WTC11 (cell line): Measurements from ENCODE around the gene RGS7. TPM values are rescaled to one million over a fixed set of nuclear protein-coding genes. Genes with fewer than 3 reads are reported as not detected.

ENCODE experiments used
- ATAC-seq: fragments of 200-7000 bp; cut with Tn5 transposase; 2 replicates; pipeline ENCODE4 v1.10.0; 2021; ENCODE audit warnings: mild to moderate bottlenecking, moderate library complexity
- CTCF ChIA-PET: fragments of 300-600 bp; sonication (Branson Sonifier 250); formaldehyde crosslinking; loops from one replicate; lab custom pipeline; 2021; ENCODE audit warnings: antibody characterized with exemption; lab: Charles Lee
- POLR2A ChIA-PET: fragments of 350-600 bp; sonication (Branson Sonifier 250); formaldehyde crosslinking; loops from one replicate; lab custom pipeline; 2021; ENCODE audit warnings: antibody characterized with exemption; lab: Charles Lee
- DNase-seq: peaks from one replicate; pipeline ENCODE4 v3.0.0; 2021; ENCODE audit warnings: low spot score
- H3K27ac Mint-ChIP-seq: 2 replicates; pipeline ENCODE4 v1.8.0; 2021; ENCODE audit warnings: mixed read lengths
- H3K27me3 Mint-ChIP-seq: 2 replicates; pipeline ENCODE4 v1.8.0; 2021; ENCODE audit warnings: low read depth, mild to moderate bottlenecking, moderate library complexity, mixed read lengths
- H3K36me3 Mint-ChIP-seq: 2 replicates; pipeline ENCODE4 v1.8.0; 2021; ENCODE audit warnings: mixed read lengths
- H3K4me1 Mint-ChIP-seq: 2 replicates; pipeline ENCODE4 v1.8.0; 2022; ENCODE audit warnings: mixed read lengths
- H3K4me3 Mint-ChIP-seq: 2 replicates; pipeline ENCODE4 v1.8.0; 2021; ENCODE audit warnings: mild to moderate bottlenecking, moderate library complexity, mixed read lengths
- H3K9me3 Mint-ChIP-seq: 2 replicates; pipeline ENCODE4 v1.8.0; 2021; ENCODE audit warnings: mixed read lengths
- ATF1 ChIP-seq: sonication (generic); formaldehyde crosslinking; IDR thresholded peaks from 2 replicates; pipeline ENCODE4 v1.8.1; 2023; ENCODE audit warnings: mild to moderate bottlenecking, moderate library complexity, missing genetic modification reagents
- FOXP1 ChIP-seq: sonication (generic); formaldehyde crosslinking; IDR thresholded peaks from 2 replicates; pipeline ENCODE4 v1.8.0; 2022; ENCODE audit warnings: missing genetic modification reagents, mild to moderate bottlenecking, moderate library complexity, borderline replicate concordance
- GABPB1 ChIP-seq: sonication (generic); formaldehyde crosslinking; IDR thresholded peaks from 2 replicates; pipeline ENCODE4 v1.8.1; 2023; ENCODE audit warnings: mild to moderate bottlenecking, missing genetic modification reagents
- GRHL2 ChIP-seq: fragments of 250-450 bp; sonication (Bioruptor Pico); IDR thresholded peaks from 2 replicates; pipeline ENCODE4 v1.8.0; 2022; ENCODE audit warnings: mild to moderate bottlenecking, moderate library complexity; ENCODE audit not compliant: insufficient replicate concordance, severe bottlenecking
- GTF2I ChIP-seq: fragments of 250-450 bp; sonication (Bioruptor Pico); conservative IDR thresholded peaks from 2 replicates; pipeline ENCODE4 v1.4.0; 2021; ENCODE audit warnings: mild to moderate bottlenecking
- HMGA2 ChIP-seq: fragments of 250-450 bp; sonication (Bioruptor Pico); IDR thresholded peaks from 2 replicates; pipeline ENCODE4 v1.4.0; 2021; ENCODE audit warnings: mild to moderate bottlenecking, moderate library complexity
- NFE2L1 ChIP-seq: sonication (generic); formaldehyde crosslinking; IDR thresholded peaks from 2 replicates; pipeline ENCODE4 v1.8.1; 2023; ENCODE audit warnings: missing genetic modification reagents
- SP1 ChIP-seq: sonication (generic); formaldehyde crosslinking; conservative IDR thresholded peaks from 2 replicates; pipeline ENCODE4 v1.8.1; 2022; ENCODE audit warnings: missing genetic modification reagents
- ZNF219 ChIP-seq: sonication (generic); formaldehyde crosslinking; IDR thresholded peaks from 2 replicates; pipeline ENCODE4 v1.8.0; 2023; ENCODE audit warnings: missing genetic modification reagents, mild to moderate bottlenecking, borderline replicate concordance
- ZNF317 ChIP-seq: sonication (generic); formaldehyde crosslinking; IDR thresholded peaks from 2 replicates; pipeline ENCODE4 v1.8.1; 2023; ENCODE audit warnings: low read depth, mild to moderate bottlenecking, moderate library complexity, missing genetic modification reagents, borderline replicate concordance
- ZNF416 ChIP-seq: fragments of 250-450 bp; sonication (Bioruptor Pico); IDR thresholded peaks from 2 replicates; pipeline ENCODE4 v1.9.0; 2021; ENCODE audit warnings: mild to moderate bottlenecking, inconsistent platforms
- total RNA-seq: library from RNA; stranded (reverse); gene quantifications from 3 replicates; pipeline ENCODE4 v1.2.3, GENCODE V29; 2021
- TF ChIP-seq, protein P1 (sequence below): sonication (generic); formaldehyde crosslinking; IDR thresholded peaks from 2 replicates; pipeline ENCODE4 v1.8.0; 2023; ENCODE audit warnings: missing genetic modification reagents
- TF ChIP-seq, protein P2 (sequence below): fragments of 250-450 bp; sonication (Bioruptor Pico); IDR thresholded peaks from 2 replicates; pipeline ENCODE4 v1.9.0; 2021; ENCODE audit warnings: mild to moderate bottlenecking, borderline replicate concordance
- TF ChIP-seq, protein P3 (sequence below): fragments of 250-450 bp; sonication (Bioruptor Pico); IDR thresholded peaks from 2 replicates; pipeline ENCODE4 v2.1.2; 2022; ENCODE audit warnings: mild to moderate bottlenecking, moderate library complexity
- TF ChIP-seq, protein P4 (sequence below): fragments of 250-450 bp; sonication (Bioruptor Pico); IDR thresholded peaks from 2 replicates; pipeline ENCODE4 v1.9.0; 2021; ENCODE audit warnings: mild to moderate bottlenecking
- TF ChIP-seq, protein P5 (sequence below): sonication (generic); formaldehyde crosslinking; IDR thresholded peaks from 2 replicates; pipeline ENCODE4 v1.8.0; 2022; ENCODE audit warnings: missing genetic modification reagents
- TF ChIP-seq, protein P6 (sequence below): sonication (generic); formaldehyde crosslinking; IDR thresholded peaks from 2 replicates; pipeline ENCODE4 v1.8.0; 2023; ENCODE audit warnings: mild to moderate bottlenecking, missing genetic modification reagents

The RGS7 gene
- total RNA-seq, 1 experiment from 2014 or later, result 1.2 TPM

DNA sequence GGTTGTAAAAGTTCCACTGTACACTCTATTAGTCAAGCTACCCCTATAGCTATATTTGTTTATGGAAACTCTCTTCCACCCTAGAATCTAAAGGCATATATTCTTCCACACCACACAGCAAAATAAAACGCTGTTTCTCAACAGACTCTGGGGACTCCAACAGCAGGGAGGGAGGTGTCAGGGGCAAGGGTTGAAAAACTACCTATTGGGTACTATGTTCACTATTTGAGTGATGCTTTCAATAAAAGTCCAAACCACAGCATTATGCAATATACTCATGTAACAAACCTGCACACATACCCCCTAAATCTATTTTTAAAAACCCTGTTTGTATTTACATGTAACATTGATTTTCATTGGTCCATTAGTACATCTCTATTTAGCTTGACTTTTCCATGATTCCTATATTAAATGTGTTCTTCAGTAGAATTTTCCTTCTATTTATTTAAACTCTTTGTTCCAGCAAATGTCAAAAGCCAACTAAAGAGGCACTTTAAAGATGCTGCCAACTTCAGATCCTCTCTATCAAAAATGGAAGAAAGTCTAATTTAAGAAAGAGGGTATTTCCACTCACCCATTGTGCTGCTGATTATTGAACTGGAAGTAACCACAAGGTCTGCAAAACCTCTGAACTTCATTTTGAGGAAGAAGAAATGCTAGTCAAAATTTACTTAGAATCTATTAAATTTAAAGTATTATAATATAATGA is 26.2 kb downstream of the RGS7 start:
- no peak for ATAC-seq
- no peaks in the 10 kb centered on the region for H3K36me3 Mint-ChIP-seq
- ChIA-PET POLR2A (no interaction called here), CTCF (no interaction called here)
- H3K27me3 Mint-ChIP-seq, result no peaks in the 10 kb centered on the region; the same call in 1 of the 2 replicates
- H3K4me1 Mint-ChIP-seq, result no peaks in the 10 kb centered on the region
- TF ChIP-seq, protein P1, sequence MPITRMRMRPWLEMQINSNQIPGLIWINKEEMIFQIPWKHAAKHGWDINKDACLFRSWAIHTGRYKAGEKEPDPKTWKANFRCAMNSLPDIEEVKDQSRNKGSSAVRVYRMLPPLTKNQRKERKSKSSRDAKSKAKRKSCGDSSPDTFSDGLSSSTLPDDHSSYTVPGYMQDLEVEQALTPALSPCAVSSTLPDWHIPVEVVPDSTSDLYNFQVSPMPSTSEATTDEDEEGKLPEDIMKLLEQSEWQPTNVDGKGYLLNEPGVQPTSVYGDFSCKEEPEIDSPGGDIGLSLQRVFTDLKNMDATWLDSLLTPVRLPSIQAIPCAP (CRISPR knock-in tag), result no peak
- no peak for TF ChIP-seq GRHL2 (CRISPR knock-in tag)
- no peak for TF ChIP-seq FOXP1 (CRISPR knock-in tag)
- TF ChIP-seq ZNF219, result no peak
- no peak for TF ChIP-seq HMGA2 (CRISPR knock-in tag)
- TF ChIP-seq ZNF416 (CRISPR knock-in tag), result no peak
- TF ChIP-seq, protein P2, sequence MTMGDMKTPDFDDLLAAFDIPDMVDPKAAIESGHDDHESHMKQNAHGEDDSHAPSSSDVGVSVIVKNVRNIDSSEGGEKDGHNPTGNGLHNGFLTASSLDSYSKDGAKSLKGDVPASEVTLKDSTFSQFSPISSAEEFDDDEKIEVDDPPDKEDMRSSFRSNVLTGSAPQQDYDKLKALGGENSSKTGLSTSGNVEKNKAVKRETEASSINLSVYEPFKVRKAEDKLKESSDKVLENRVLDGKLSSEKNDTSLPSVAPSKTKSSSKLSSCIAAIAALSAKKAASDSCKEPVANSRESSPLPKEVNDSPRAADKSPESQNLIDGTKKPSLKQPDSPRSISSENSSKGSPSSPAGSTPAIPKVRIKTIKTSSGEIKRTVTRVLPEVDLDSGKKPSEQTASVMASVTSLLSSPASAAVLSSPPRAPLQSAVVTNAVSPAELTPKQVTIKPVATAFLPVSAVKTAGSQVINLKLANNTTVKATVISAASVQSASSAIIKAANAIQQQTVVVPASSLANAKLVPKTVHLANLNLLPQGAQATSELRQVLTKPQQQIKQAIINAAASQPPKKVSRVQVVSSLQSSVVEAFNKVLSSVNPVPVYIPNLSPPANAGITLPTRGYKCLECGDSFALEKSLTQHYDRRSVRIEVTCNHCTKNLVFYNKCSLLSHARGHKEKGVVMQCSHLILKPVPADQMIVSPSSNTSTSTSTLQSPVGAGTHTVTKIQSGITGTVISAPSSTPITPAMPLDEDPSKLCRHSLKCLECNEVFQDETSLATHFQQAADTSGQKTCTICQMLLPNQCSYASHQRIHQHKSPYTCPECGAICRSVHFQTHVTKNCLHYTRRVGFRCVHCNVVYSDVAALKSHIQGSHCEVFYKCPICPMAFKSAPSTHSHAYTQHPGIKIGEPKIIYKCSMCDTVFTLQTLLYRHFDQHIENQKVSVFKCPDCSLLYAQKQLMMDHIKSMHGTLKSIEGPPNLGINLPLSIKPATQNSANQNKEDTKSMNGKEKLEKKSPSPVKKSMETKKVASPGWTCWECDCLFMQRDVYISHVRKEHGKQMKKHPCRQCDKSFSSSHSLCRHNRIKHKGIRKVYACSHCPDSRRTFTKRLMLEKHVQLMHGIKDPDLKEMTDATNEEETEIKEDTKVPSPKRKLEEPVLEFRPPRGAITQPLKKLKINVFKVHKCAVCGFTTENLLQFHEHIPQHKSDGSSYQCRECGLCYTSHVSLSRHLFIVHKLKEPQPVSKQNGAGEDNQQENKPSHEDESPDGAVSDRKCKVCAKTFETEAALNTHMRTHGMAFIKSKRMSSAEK (CRISPR knock-in tag), result no peak
- no peak for TF ChIP-seq ATF1
- TF ChIP-seq, protein P3, sequence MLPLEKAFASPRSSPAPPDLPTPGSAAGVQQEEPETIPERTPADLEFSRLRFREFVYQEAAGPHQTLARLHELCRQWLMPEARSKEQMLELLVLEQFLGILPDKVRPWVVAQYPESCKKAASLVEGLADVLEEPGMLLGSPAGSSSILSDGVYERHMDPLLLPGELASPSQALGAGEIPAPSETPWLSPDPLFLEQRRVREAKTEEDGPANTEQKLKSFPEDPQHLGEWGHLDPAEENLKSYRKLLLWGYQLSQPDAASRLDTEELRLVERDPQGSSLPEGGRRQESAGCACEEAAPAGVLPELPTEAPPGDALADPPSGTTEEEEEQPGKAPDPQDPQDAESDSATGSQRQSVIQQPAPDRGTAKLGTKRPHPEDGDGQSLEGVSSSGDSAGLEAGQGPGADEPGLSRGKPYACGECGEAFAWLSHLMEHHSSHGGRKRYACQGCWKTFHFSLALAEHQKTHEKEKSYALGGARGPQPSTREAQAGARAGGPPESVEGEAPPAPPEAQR (CRISPR knock-in tag), result no peak
- no peak for TF ChIP-seq GTF2I (CRISPR knock-in tag)
- TF ChIP-seq, protein P4, sequence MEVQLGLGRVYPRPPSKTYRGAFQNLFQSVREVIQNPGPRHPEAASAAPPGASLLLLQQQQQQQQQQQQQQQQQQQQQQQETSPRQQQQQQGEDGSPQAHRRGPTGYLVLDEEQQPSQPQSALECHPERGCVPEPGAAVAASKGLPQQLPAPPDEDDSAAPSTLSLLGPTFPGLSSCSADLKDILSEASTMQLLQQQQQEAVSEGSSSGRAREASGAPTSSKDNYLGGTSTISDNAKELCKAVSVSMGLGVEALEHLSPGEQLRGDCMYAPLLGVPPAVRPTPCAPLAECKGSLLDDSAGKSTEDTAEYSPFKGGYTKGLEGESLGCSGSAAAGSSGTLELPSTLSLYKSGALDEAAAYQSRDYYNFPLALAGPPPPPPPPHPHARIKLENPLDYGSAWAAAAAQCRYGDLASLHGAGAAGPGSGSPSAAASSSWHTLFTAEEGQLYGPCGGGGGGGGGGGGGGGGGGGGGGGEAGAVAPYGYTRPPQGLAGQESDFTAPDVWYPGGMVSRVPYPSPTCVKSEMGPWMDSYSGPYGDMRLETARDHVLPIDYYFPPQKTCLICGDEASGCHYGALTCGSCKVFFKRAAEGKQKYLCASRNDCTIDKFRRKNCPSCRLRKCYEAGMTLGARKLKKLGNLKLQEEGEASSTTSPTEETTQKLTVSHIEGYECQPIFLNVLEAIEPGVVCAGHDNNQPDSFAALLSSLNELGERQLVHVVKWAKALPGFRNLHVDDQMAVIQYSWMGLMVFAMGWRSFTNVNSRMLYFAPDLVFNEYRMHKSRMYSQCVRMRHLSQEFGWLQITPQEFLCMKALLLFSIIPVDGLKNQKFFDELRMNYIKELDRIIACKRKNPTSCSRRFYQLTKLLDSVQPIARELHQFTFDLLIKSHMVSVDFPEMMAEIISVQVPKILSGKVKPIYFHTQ (CRISPR knock-in tag), result no peak
- no peak for TF ChIP-seq ZNF317 (CRISPR knock-in tag)
- DNase-seq, result no peak
- H3K27ac Mint-ChIP-seq, result no peak overlapping the region
- H3K4me3 Mint-ChIP-seq, result no peak overlapping the region
- no peaks in the 10 kb centered on the region for H3K9me3 Mint-ChIP-seq

DNA sequence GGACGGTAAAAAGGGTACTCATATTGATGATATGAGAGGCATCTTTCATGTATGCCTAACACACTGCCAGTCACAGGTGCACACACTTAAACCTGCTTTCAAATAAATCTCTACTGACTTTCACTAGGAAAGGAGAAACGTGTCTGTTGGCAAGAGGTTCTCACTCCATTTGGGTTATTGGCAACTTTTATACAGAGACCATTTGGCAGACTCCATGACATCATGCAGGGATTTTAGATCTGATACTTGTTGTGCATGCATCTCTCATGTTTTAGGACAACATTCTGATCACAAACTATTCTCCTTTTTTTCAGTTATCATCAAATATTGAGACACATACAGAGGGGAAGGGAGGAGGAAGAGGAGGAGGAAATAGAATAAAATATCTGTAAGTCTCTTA is 31.5 kb downstream of the RGS7 start:
- Mint-ChIP-seq H3K4me1 (no peaks in the 10 kb centered on the region), H3K4me3 (no peak overlapping the region), H3K9me3 (no peaks in the 10 kb centered on the region), H3K27ac (no peak overlapping the region), H3K27me3 (no peaks in the 10 kb centered on the region; the same call in 1 of the 2 replicates), H3K36me3 (no peaks in the 10 kb centered on the region)
- CTCF ChIA-PET, result interaction anchor here (1.0 kb wide), 1 partner anchor 160 kb away, joined by 4 read pairs; no protein-coding TSS in a partner anchor
- POLR2A ChIA-PET, result no interaction called here
- no peak for DNase-seq
- ATAC-seq, result no peak
- TF ChIP-seq NFE2L1 (CRISPR knock-in tag) (no peak), SP1 (CRISPR knock-in tag) (no peak), GABPB1 (CRISPR knock-in tag) (no peak)
- TF ChIP-seq, protein P5, sequence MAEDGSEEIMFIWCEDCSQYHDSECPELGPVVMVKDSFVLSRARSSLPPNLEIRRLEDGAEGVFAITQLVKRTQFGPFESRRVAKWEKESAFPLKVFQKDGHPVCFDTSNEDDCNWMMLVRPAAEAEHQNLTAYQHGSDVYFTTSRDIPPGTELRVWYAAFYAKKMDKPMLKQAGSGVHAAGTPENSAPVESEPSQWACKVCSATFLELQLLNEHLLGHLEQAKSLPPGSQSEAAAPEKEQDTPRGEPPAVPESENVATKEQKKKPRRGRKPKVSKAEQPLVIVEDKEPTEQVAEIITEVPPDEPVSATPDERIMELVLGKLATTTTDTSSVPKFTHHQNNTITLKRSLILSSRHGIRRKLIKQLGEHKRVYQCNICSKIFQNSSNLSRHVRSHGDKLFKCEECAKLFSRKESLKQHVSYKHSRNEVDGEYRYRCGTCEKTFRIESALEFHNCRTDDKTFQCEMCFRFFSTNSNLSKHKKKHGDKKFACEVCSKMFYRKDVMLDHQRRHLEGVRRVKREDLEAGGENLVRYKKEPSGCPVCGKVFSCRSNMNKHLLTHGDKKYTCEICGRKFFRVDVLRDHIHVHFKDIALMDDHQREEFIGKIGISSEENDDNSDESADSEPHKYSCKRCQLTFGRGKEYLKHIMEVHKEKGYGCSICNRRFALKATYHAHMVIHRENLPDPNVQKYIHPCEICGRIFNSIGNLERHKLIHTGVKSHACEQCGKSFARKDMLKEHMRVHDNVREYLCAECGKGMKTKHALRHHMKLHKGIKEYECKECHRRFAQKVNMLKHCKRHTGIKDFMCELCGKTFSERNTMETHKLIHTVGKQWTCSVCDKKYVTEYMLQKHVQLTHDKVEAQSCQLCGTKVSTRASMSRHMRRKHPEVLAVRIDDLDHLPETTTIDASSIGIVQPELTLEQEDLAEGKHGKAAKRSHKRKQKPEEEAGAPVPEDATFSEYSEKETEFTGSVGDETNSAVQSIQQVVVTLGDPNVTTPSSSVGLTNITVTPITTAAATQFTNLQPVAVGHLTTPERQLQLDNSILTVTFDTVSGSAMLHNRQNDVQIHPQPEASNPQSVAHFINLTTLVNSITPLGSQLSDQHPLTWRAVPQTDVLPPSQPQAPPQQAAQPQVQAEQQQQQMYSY (CRISPR knock-in tag), result no peak
- TF ChIP-seq, protein P6, sequence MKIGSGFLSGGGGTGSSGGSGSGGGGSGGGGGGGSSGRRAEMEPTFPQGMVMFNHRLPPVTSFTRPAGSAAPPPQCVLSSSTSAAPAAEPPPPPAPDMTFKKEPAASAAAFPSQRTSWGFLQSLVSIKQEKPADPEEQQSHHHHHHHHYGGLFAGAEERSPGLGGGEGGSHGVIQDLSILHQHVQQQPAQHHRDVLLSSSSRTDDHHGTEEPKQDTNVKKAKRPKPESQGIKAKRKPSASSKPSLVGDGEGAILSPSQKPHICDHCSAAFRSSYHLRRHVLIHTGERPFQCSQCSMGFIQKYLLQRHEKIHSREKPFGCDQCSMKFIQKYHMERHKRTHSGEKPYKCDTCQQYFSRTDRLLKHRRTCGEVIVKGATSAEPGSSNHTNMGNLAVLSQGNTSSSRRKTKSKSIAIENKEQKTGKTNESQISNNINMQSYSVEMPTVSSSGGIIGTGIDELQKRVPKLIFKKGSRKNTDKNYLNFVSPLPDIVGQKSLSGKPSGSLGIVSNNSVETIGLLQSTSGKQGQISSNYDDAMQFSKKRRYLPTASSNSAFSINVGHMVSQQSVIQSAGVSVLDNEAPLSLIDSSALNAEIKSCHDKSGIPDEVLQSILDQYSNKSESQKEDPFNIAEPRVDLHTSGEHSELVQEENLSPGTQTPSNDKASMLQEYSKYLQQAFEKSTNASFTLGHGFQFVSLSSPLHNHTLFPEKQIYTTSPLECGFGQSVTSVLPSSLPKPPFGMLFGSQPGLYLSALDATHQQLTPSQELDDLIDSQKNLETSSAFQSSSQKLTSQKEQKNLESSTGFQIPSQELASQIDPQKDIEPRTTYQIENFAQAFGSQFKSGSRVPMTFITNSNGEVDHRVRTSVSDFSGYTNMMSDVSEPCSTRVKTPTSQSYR (CRISPR knock-in tag), result no peak
